OCI-LY1 (cell line): Measurements from ENCODE around the gene MYH13.

ENCODE experiments used
- H2AFZ ChIP-seq: fragments of 200-600 bp; sonication (generic), shearing (Covaris generic); 2 replicates; pipeline ENCODE4 v1.6.0; 2014; ENCODE audit warnings: antibody characterized with exemption, mild to moderate bottlenecking, low read length
- H3F3A ChIP-seq: fragments of 200-600 bp; sonication (generic), shearing (Covaris generic); 2 replicates; pipeline ENCODE4 v1.6.0; 2014; ENCODE audit warnings: mild to moderate bottlenecking, antibody characterized with exemption, low read length, moderate library complexity; ENCODE audit not compliant: insufficient read depth
- H3K27ac ChIP-seq: fragments of 200-600 bp; sonication (generic); 2 replicates; pipeline ENCODE4 v1.5.1; 2014; ENCODE audit warnings: low read length, mixed run types, mild to moderate bottlenecking, low read depth; ENCODE audit not compliant: poor library complexity, severe bottlenecking
- H3K27me3 ChIP-seq: fragments of 200-600 bp; sonication (generic); 2 replicates; pipeline ENCODE4 v1.6.0; 2014; ENCODE audit warnings: antibody characterized with exemption, mild to moderate bottlenecking, low read length, moderate library complexity; ENCODE audit not compliant: insufficient read depth
- H3K36me3 ChIP-seq: fragments of 200-600 bp; sonication (generic); 2 replicates; pipeline ENCODE4 v1.6.1; 2014; ENCODE audit warnings: mild to moderate bottlenecking, antibody characterized with exemption, low read length, moderate library complexity, mixed read lengths; ENCODE audit not compliant: insufficient read depth
- H3K4me1 ChIP-seq: fragments of 200-600 bp; sonication (generic); 2 replicates; pipeline ENCODE4 v1.5.1; 2014; ENCODE audit warnings: mild to moderate bottlenecking, low read length, moderate library complexity; ENCODE audit not compliant: insufficient read depth, severe bottlenecking
- H3K4me2 ChIP-seq: fragments of 200-600 bp; sonication (generic), shearing (Covaris generic); 2 replicates; pipeline ENCODE4 v1.6.1; 2014; ENCODE audit warnings: low read length
- H3K4me3 ChIP-seq: fragments of 200-600 bp; sonication (generic); 2 replicates; pipeline ENCODE4 v1.5.1; 2014; ENCODE audit warnings: low read length, low read depth, mild to moderate bottlenecking, mixed read lengths; ENCODE audit not compliant: poor library complexity, severe bottlenecking
- H3K79me2 ChIP-seq: fragments of 200-600 bp; shearing (Covaris generic); 2 replicates; pipeline ENCODE4 v1.6.1; 2016; ENCODE audit warnings: mixed run types, low read length, mixed read lengths; ENCODE audit not compliant: insufficient read depth
- H3K9ac ChIP-seq: fragments of 200-600 bp; sonication (generic), shearing (Covaris generic); 2 replicates; pipeline ENCODE4 v1.6.1; 2014; ENCODE audit warnings: mild to moderate bottlenecking, low read length, mixed read lengths
- H3K9me2 ChIP-seq: fragments of 200-600 bp; sonication (generic), shearing (Covaris generic); 2 replicates; pipeline ENCODE4 v1.6.1; 2014; ENCODE audit warnings: low read depth, mild to moderate bottlenecking, low read length, mixed read lengths
- H3K9me3 ChIP-seq: fragments of 200-600 bp; shearing (Covaris generic); 2 replicates; pipeline ENCODE4 v1.6.1; 2014; ENCODE audit warnings: low read length, mixed read lengths
- H4K20me1 ChIP-seq: fragments of 200-600 bp; sonication (generic), shearing (Covaris generic); 2 replicates; pipeline ENCODE4 v1.6.0; 2016; ENCODE audit warnings: mild to moderate bottlenecking, low read length; ENCODE audit not compliant: insufficient read depth
- EZH2 ChIP-seq: fragments of 200-600 bp; sonication (generic), shearing (Covaris generic); IDR thresholded peaks from 2 replicates; pipeline ENCODE4 v1.8.0; 2017; ENCODE audit warnings: borderline replicate concordance, mixed run types, mild to moderate bottlenecking, antibody characterized with exemption, low read length, moderate library complexity, mixed read lengths
- TF ChIP-seq, protein P1 (sequence below): fragments of 200-600 bp; sonication (generic), shearing (Covaris generic); IDR thresholded peaks from 2 replicates; pipeline ENCODE4 v1.5.1; 2017; ENCODE audit warnings: mild to moderate bottlenecking, antibody characterized with exemption, low read length, moderate library complexity, mixed read lengths

Gene MYH13

DNA sequence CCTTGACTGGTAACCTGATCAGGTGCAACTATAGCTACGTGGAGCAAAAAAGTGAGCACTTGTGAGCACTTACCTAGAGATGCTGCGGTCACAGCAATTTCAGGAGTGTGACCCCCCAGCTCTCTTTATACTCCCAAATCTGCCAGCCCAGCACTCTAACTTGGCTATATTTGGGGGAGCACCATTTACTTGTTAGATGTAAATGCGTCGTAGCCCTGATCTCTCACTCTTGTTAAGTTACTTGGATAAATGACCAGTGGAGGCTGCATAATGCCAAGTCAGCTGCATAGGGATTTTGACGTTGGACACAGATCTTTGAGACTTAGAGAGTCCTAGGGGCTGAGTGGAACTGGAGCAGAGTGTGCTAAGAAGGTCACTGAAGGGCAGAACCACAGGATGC, at the start of gene MYH13:
Gene MYH13 (minus strand): TSS at position 101 of the 400 bp plus-strand sequence. CDS start 8,476 bp downstream, outside the sequence.
- H2AFZ ChIP-seq: no peak within 1 kb of the TSS
- H3K4me3 ChIP-seq: no peak within 1 kb of the TSS
- no peaks in the 10 kb centered on the region for H3F3A ChIP-seq
- H3K27me3 ChIP-seq: no peaks in the 10 kb centered on the region
- no peak within 1 kb of the TSS for H3K9ac ChIP-seq
- H3K36me3 ChIP-seq: no peaks in the 10 kb centered on the region
- H4K20me1 ChIP-seq: no peaks in the 10 kb centered on the region
- H3K4me1 ChIP-seq: no peaks in the 10 kb centered on the region
- no peak within 1 kb of the TSS for H3K27ac ChIP-seq
- H3K9me2 ChIP-seq: no peaks in the 10 kb centered on the region
- H3K4me2 ChIP-seq: no peak within 1 kb of the TSS
- TF ChIP-seq EZH2: no peak
- TF ChIP-seq, protein P1, sequence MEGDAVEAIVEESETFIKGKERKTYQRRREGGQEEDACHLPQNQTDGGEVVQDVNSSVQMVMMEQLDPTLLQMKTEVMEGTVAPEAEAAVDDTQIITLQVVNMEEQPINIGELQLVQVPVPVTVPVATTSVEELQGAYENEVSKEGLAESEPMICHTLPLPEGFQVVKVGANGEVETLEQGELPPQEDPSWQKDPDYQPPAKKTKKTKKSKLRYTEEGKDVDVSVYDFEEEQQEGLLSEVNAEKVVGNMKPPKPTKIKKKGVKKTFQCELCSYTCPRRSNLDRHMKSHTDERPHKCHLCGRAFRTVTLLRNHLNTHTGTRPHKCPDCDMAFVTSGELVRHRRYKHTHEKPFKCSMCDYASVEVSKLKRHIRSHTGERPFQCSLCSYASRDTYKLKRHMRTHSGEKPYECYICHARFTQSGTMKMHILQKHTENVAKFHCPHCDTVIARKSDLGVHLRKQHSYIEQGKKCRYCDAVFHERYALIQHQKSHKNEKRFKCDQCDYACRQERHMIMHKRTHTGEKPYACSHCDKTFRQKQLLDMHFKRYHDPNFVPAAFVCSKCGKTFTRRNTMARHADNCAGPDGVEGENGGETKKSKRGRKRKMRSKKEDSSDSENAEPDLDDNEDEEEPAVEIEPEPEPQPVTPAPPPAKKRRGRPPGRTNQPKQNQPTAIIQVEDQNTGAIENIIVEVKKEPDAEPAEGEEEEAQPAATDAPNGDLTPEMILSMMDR: no peak
- H3K9me3 ChIP-seq: no peaks in the 10 kb centered on the region
- no peaks in the 10 kb centered on the region for H3K79me2 ChIP-seq

DNA sequence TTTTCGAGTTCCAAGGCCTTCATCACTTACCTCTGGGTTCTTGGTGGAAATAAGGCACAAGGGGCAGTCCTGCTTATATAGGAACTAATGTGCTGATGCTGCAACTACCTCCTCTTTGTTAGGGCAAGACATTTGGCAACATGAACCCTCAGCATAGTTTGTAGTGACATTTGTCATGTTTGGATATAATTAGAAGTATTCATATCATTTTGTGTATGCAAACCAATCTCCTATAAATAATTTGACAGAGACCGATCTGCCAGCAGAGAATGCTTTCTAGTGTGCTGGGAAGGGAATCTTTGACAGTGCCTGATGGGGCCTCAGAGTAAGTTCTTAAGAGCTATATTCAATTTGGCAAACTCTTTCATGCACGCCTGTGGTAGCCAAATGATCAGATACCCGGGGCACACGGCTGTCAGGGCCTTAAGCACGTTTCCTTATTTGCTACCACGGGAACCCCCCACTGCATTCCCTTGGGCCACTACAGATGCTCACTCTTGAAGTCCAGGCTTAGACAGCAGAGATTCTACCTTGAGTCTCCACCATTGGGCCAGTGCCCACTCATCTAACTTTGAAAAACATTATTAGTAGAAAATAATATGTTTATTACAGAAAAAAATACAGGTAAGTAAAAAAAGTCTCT, 49.2 kb upstream of the MYH13 start, which contains the start of gene MYH8:
Gene MYH8 (minus strand): TSS at position 51 of the 643 bp plus-strand sequence. CDS start 1,723 bp downstream, outside the sequence.
- Histone ChIP-seq H4K20me1 (no peaks in the 10 kb centered on the region), H2AFZ (no peak within 1 kb of the TSS), H3K36me3 (no peaks in the 10 kb centered on the region), H3K9me3 (no peaks in the 10 kb centered on the region), H3K4me2 (no peak within 1 kb of the TSS), H3K27ac (no peak within 1 kb of the TSS), H3F3A (no peaks in the 10 kb centered on the region), H3K27me3 (no peaks in the 10 kb centered on the region), H3K9ac (no peak within 1 kb of the TSS), H3K9me2 (no peaks in the 10 kb centered on the region; the same call in 1 of the 2 replicates), H3K79me2 (no peaks in the 10 kb centered on the region), H3K4me1 (no peaks in the 10 kb centered on the region), H3K4me3 (no peak within 1 kb of the TSS)
- no peak for TF ChIP-seq EZH2
- TF ChIP-seq, protein P1: no peak

DNA sequence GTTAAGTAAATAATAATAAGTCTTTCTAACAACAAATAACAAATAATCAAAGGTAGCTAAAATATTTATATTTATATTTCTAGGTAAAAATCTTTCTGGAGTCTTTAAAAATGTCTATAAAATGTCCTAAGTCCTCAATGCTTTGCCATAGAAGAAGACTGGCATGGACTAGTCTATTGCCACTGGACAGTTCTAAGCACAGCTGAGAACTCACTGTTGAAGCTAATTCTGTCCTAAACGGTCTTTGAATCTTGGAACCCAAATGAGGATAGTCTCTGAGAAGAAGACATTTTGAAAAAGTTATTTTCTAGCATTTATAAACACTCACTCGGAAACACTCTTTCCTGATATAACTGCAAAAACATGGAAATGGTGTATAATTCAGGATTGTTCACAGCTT, 48.4 kb upstream of the MYH13 start:
- Histone ChIP-seq H3K9me2 (no peaks in the 10 kb centered on the region; the same call in 1 of the 2 replicates), H4K20me1 (no peaks in the 10 kb centered on the region), H3K4me2 (no peak overlapping the region), H3F3A (no peaks in the 10 kb centered on the region), H3K27me3 (no peaks in the 10 kb centered on the region), H2AFZ (no peak overlapping the region), H3K9ac (no peak overlapping the region), H3K9me3 (no peaks in the 10 kb centered on the region), H3K4me1 (no peaks in the 10 kb centered on the region), H3K79me2 (no peaks in the 10 kb centered on the region), H3K4me3 (no peak overlapping the region), H3K27ac (no peak overlapping the region), H3K36me3 (no peaks in the 10 kb centered on the region)
- TF ChIP-seq EZH2: no peak
- TF ChIP-seq, protein P1: no peak
